Mesenchymal stem cell (in vitro differentiated cells and primary cell): ENCODE results near the gene CCL11.

Experiments used
- DNase-seq: peaks from one replicate; pipeline ENCODE4 v3.0.0-alpha.2; 2013
- H2AFZ ChIP-seq: one replicate; pipeline ENCODE4 v1.6.1; 2013; ENCODE audit warnings: low read depth, mild to moderate bottlenecking, control low read depth, inconsistent platforms, low read length, moderate library complexity
- H2AK5ac ChIP-seq: 2 replicates; pipeline ENCODE4 v1.6.1; 2013; ENCODE audit warnings: low read length, moderate library complexity, mild to moderate bottlenecking, inconsistent platforms; ENCODE audit not compliant: severe bottlenecking
- H2BK120ac ChIP-seq: one replicate; pipeline ENCODE4 v1.6.1; 2013; ENCODE audit warnings: low read depth, mild to moderate bottlenecking, inconsistent platforms, low read length, moderate library complexity
- H2BK12ac ChIP-seq, 2 experiments: one replicate each; pipeline ENCODE4 v1.6.1; 2013; ENCODE audit warnings: inconsistent platforms in 2 of 2, low read length in 2 of 2, mild to moderate bottlenecking in 2 of 2, moderate library complexity in 2 of 2, control low read depth in 1 of 2
- H2BK15ac ChIP-seq: one replicate; pipeline ENCODE4 v1.6.1; 2013; ENCODE audit warnings: mild to moderate bottlenecking, low read depth, inconsistent platforms; ENCODE audit not compliant: poor library complexity, severe bottlenecking
- H2BK5ac ChIP-seq: 2 replicates; pipeline ENCODE4 v1.6.1; 2013; ENCODE audit warnings: low read depth, mild to moderate bottlenecking, low read length, control low read depth, inconsistent platforms; ENCODE audit not compliant: poor library complexity, severe bottlenecking
- H3K14ac ChIP-seq, 2 experiments: one replicate each; pipeline ENCODE4 v1.6.1; 2013; ENCODE audit warnings: inconsistent platforms in 2 of 2, low read length in 2 of 2, control low read depth in 1 of 2, mild to moderate bottlenecking in 1 of 2, moderate library complexity in 1 of 2
- H3K18ac ChIP-seq, 2 experiments: one replicate each; pipeline ENCODE4 v1.6.1; 2013; ENCODE audit warnings: inconsistent platforms in 2 of 2, low read length in 2 of 2, control low read depth in 1 of 2, low read depth in 1 of 2, mild to moderate bottlenecking in 1 of 2
- H3K23ac ChIP-seq, 2 experiments: one replicate each; pipeline ENCODE4 v1.6.1; 2013; ENCODE audit warnings: inconsistent platforms in 2 of 2, low read length in 2 of 2, mild to moderate bottlenecking in 2 of 2, moderate library complexity in 2 of 2, control low read depth in 1 of 2
- H3K27ac ChIP-seq: 2 replicates; pipeline ENCODE4 v1.5.1; 2013; ENCODE audit warnings: mild to moderate bottlenecking, moderate library complexity, low read length, control low read depth, inconsistent platforms; ENCODE audit not compliant: poor library complexity, severe bottlenecking
- H3K27me3 ChIP-seq, 2 experiments: 2 replicates each; pipeline versions ENCODE4 v1.6.1 to v1.7.0; 2013; ENCODE audit warnings: low read length in 2 of 2, mild to moderate bottlenecking in 2 of 2, moderate library complexity in 2 of 2, control low read depth in 1 of 2, inconsistent platforms in 1 of 2; ENCODE audit not compliant: control insufficient read depth in 1 of 2, insufficient read depth in 1 of 2
- H3K36me3 ChIP-seq, 2 experiments: 2 replicates each; pipeline versions ENCODE4 v1.6.1 to v1.7.0; 2013; ENCODE audit warnings: low read length in 2 of 2, control low read depth in 1 of 2, inconsistent platforms in 1 of 2, low read depth in 1 of 2, mild to moderate bottlenecking in 1 of 2; ENCODE audit not compliant: insufficient read depth in 2 of 2, control insufficient read depth in 1 of 2
- H3K4ac ChIP-seq, 2 experiments: one replicate each; pipeline ENCODE4 v1.6.1; 2013; ENCODE audit warnings: inconsistent platforms in 2 of 2, low read length in 2 of 2, mild to moderate bottlenecking in 2 of 2, moderate library complexity in 2 of 2, control low read depth in 1 of 2, low read depth in 1 of 2
- H3K4me1 ChIP-seq: 2 replicates; pipeline ENCODE4 v1.6.1; 2013; ENCODE audit warnings: low read depth, low read length, control low read depth; ENCODE audit not compliant: control insufficient read depth, insufficient read depth
- H3K4me2 ChIP-seq: 2 replicates; pipeline ENCODE4 v1.6.1; 2013; ENCODE audit warnings: low read length, mild to moderate bottlenecking, inconsistent platforms; ENCODE audit not compliant: poor library complexity, severe bottlenecking
- H3K4me3 ChIP-seq, 2 experiments: 2 replicates each; pipeline versions ENCODE4 v1.5.1 to v1.7.0; 2013; ENCODE audit warnings: low read length in 2 of 2, mild to moderate bottlenecking in 2 of 2, control low read depth in 1 of 2, low read depth in 1 of 2; ENCODE audit not compliant: insufficient read depth in 1 of 2
- H3K79me1 ChIP-seq: replicated peaks from 2 replicates; pipeline ENCODE4 v1.6.1; 2013; ENCODE audit warnings: mild to moderate bottlenecking, control low read depth, low read length, inconsistent platforms; ENCODE audit not compliant: poor library complexity, severe bottlenecking
- H3K9ac ChIP-seq: 2 replicates; pipeline ENCODE4 v1.7.0; 2013; ENCODE audit warnings: mild to moderate bottlenecking, low read length, moderate library complexity
- H3K9me3 ChIP-seq: 2 replicates; pipeline ENCODE4 v1.7.0; 2013; ENCODE audit warnings: mild to moderate bottlenecking, low read length; ENCODE audit not compliant: control insufficient read depth
- H4K8ac ChIP-seq: one replicate; pipeline ENCODE4 v1.6.1; 2013; ENCODE audit warnings: inconsistent platforms, mild to moderate bottlenecking, low read length, moderate library complexity
- H4K91ac ChIP-seq: one replicate; pipeline ENCODE4 v1.6.1; 2013; ENCODE audit warnings: mild to moderate bottlenecking, low read length, inconsistent platforms
- WGBS: methylation state at CpG from one replicate; pipeline ENCODE4 v1.1.7; 2013; ENCODE audit warnings: mixed read lengths; 5-methylcytosine and 5-hydroxymethylcytosine counted together

Gene CCL11

DNA sequence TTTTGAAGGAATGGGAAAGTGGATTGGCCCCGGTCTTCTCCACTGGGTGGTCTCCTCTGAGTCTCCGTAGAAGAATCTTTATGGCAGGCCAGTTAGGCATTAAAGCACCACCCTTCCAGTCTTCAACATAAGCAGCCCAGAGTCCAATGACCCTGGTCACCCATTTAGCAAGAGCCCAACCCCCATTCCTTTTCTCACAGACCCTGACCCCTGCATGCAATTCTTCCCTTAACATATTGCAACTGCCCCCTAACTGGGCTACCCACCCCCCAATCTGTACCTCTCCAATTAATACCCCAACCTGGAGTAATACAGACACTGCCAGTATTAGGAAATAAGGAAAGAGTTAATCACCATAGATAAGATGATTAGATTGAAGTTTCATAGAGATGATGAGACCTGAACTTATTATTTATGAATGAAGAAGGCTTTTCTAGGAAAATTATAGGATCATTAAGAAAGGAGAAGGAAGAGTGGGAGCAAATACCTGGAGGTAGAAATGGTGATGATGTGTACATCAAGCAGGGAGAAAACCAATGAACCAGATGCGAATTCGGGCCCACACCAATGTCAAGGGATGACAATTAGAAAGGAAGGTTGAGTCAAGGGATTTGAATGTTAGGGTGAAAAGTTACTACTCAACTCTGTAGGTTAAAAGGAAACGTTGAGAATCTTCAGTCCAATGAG, 28.1 kb upstream of the CCL11 start:
- Histone ChIP-seq H3K4me3 (peak overlapping the region in 1 of 2 experiments; percentile 90), H2BK15ac (no peak overlapping the region), H3K27me3 (no peaks in the 10 kb centered on the region), H3K9ac (no peak overlapping the region), H3K36me3 (peaks cover 0 to 15% of the 10 kb centered on the region in 2 experiments), H3K4me1 (peaks cover 11% of the 10 kb centered on the region), H3K4ac (no peak overlapping the region), H3K23ac (no peak overlapping the region), H4K8ac (no peak overlapping the region), H2AFZ (no peak overlapping the region), H2BK5ac (no peak overlapping the region), H3K14ac (no peak overlapping the region), H4K91ac (no peak overlapping the region), H3K18ac (no peak overlapping the region), H3K9me3 (no peaks in the 10 kb centered on the region), H3K27ac (no peak overlapping the region), H3K79me1 (no peaks in the 10 kb centered on the region), H2BK120ac (no peak overlapping the region), H2BK12ac (no peak overlapping the region), H2AK5ac (no peak overlapping the region), H3K4me2 (no peak overlapping the region)
- 88% methylated on average over 5 of the region's 5 CpGs for WGBS
- no peak for DNase-seq

DNA sequence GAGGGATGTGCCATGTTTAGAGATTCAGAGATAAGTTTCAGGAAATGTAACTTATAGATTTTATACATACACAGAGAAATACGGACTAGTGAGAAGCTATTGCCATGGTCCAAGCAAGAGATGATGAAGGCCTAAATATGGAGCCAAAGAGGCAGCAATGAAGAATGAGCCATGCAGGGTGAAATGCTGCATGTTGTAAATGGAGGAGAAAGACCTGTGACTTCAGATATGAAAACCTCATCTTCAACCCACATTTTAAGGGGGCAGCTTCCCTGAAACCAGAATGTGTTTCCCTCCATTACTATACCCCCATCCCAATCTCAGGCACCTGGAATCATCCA, 27.6 kb upstream of the CCL11 start:
- no peak overlapping the region for H2AFZ ChIP-seq
- H3K79me1 ChIP-seq, result no peaks in the 10 kb centered on the region
- no peak overlapping the region for H3K9ac ChIP-seq
- H2BK12ac ChIP-seq, result no peak overlapping the region
- H3K36me3 ChIP-seq, result peaks cover 0 to 15% of the 10 kb centered on the region in 2 experiments
- no peak overlapping the region for H3K4me3 ChIP-seq
- no peak overlapping the region for H2BK120ac ChIP-seq
- DNase-seq, result no peak
- no peak overlapping the region for H3K4ac ChIP-seq
- H3K23ac ChIP-seq, result no peak overlapping the region
- no peak overlapping the region for H3K18ac ChIP-seq
- H2BK15ac ChIP-seq, result no peak overlapping the region
- no peak overlapping the region for H3K14ac ChIP-seq
- WGBS, result 100% methylated on average over 1 of the region's 1 CpG
- no peak overlapping the region for H3K27ac ChIP-seq
- H3K4me2 ChIP-seq, result no peak overlapping the region
- no peaks in the 10 kb centered on the region for H3K9me3 ChIP-seq
- H3K27me3 ChIP-seq, result no peaks in the 10 kb centered on the region
- H2AK5ac ChIP-seq, result no peak overlapping the region
- no peak overlapping the region for H4K91ac ChIP-seq
- H3K4me1 ChIP-seq, result peaks cover 11% of the 10 kb centered on the region
- no peak overlapping the region for H4K8ac ChIP-seq
- no peak overlapping the region for H2BK5ac ChIP-seq

GRCh38 chr17:34259146-34259545, 26.4 kb upstream of the CCL11 start:
- Histone ChIP-seq H4K91ac (no peak overlapping the region), H2AK5ac (no peak overlapping the region), H4K8ac (no peak overlapping the region), H3K23ac (no peak overlapping the region), H3K27me3 (no peaks in the 10 kb centered on the region), H2AFZ (no peak overlapping the region), H3K9ac (no peak overlapping the region), H3K79me1 (no peaks in the 10 kb centered on the region), H3K4me2 (no peak overlapping the region), H3K36me3 (peaks cover 0 to 15% of the 10 kb centered on the region in 2 experiments), H3K27ac (no peak overlapping the region), H3K14ac (no peak overlapping the region), H3K9me3 (no peaks in the 10 kb centered on the region), H2BK120ac (no peak overlapping the region), H2BK12ac (no peak overlapping the region), H3K4me1 (peaks cover 9% of the 10 kb centered on the region), H3K18ac (no peak overlapping the region), H2BK5ac (no peak overlapping the region), H3K4ac (no peak overlapping the region), H2BK15ac (no peak overlapping the region), H3K4me3 (no peak overlapping the region)
- no peak for DNase-seq

GRCh38 chr17:34260861-34261260, 24.7 kb upstream of the CCL11 start:
- no peak overlapping the region for H2BK12ac ChIP-seq
- whole genome bisulfite sequencing, result 68% methylated on average over 4 of the region's 4 CpGs
- H3K27ac ChIP-seq, result no peak overlapping the region
- no peaks in the 10 kb centered on the region for H3K9me3 ChIP-seq
- no peaks in the 10 kb centered on the region for H3K79me1 ChIP-seq
- no peak overlapping the region for H2BK120ac ChIP-seq
- no peak overlapping the region for H3K14ac ChIP-seq
- no peak overlapping the region for H2BK15ac ChIP-seq
- H3K36me3 ChIP-seq, result peaks cover 0 to 15% of the 10 kb centered on the region in 2 experiments
- no peak overlapping the region for H2AFZ ChIP-seq
- H4K8ac ChIP-seq, result no peak overlapping the region
- H2BK5ac ChIP-seq, result no peak overlapping the region
- peaks cover 2% of the 10 kb centered on the region for H3K4me1 ChIP-seq
- no peak overlapping the region for H2AK5ac ChIP-seq
- H3K18ac ChIP-seq, result no peak overlapping the region
- H3K4me3 ChIP-seq, result no peak overlapping the region
- no peak overlapping the region for H3K4me2 ChIP-seq
- no peak overlapping the region for H3K23ac ChIP-seq
- H4K91ac ChIP-seq, result no peak overlapping the region
- no peak for DNase-seq
- no peak overlapping the region for H3K4ac ChIP-seq
- no peaks in the 10 kb centered on the region for H3K27me3 ChIP-seq
- H3K9ac ChIP-seq, result no peak overlapping the region
